GM21786 (cell line): ENCODE measurements around the gene MTHFR.

Experiments used
- ATAC-seq: cut with Tn5 transposase; IDR thresholded peaks from one replicate; pipeline ENCODE4 v1.9.1; 2021; ENCODE audit not compliant: unreplicated experiment

Gene MTHFR

GRCh38 chr1:11799099-11799498, 6.7 kb downstream of the MTHFR start:
- ATAC-seq = no peak

DNA sequence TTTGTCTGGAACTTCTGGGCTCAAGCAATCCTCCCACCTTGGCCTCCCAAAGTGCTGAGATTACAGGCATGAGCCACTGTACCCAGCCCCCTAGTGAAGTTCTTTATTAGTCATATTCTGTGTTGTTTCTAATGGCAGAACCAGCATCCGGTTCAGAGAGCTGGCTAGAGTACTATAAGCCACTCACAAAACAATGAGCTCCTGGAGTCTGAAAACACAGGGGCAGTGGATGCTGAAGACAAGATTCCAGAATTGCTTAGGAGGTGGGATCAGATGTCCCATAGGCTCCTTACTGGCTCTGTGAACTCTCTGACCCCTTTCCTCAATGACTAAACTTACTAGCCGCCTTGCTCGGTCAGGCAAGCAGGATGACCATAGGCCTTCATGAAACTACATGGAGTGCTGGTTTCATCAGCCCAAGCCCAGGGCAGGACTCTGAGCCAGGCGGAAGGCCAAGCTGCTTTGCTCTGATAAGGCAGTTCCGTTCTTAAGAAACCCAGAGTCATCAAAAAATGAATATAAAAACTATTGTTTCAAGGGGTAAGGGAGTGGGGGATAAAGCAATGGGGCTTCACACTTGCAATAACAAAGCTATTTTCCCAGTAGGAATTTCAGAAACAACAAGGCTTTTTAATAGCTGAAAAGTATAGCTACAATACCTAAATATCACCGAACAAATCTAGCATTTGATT, 8.1 kb downstream of the MTHFR start:
- ATAC-seq = no peak

DNA sequence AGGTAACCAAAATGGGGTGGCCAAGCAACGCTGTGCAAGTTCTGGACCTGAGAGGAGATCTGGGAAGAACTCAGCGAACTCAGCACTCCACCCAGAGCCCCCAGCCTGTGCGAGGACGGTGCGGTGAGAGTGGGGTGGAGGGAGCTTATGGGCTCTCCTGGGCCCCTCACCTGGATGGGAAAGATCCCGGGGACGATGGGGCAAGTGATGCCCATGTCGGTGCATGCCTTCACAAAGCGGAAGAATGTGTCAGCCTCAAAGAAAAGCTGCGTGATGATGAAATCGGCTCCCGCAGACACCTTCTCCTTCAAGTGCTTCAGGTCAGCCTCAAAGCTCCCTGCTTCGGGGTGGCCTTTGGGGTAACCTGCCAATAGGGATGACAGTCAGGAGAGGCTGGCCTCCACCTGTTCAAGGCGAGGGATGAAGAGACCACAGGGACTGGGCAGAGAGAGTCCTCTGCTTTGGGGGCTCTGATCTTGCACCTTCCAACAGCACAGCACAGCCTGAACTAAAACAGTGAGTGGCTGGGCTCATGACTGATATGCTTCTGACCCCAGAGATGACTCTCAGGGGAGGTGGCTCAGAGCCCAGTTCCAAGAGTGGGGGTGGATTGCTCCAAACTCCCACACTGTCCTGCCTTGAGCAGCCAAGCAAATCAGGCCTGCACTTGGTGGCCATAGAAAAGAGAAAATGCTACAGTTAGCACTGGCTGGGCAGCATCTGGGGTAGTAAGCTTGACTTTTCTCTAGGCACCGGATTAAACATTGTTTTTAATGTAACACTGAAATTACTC, 9.5 kb downstream of the MTHFR start:
- ATAC-seq = no peak

- no peak for ATAC-seq
Measured at GRCh38 chr1:11795238-11795890, 10.4 kb downstream of the MTHFR start.

GRCh38 chr1:11794446-11795237, 11.1 kb downstream of the MTHFR start:
- ATAC-seq = no peak

DNA sequence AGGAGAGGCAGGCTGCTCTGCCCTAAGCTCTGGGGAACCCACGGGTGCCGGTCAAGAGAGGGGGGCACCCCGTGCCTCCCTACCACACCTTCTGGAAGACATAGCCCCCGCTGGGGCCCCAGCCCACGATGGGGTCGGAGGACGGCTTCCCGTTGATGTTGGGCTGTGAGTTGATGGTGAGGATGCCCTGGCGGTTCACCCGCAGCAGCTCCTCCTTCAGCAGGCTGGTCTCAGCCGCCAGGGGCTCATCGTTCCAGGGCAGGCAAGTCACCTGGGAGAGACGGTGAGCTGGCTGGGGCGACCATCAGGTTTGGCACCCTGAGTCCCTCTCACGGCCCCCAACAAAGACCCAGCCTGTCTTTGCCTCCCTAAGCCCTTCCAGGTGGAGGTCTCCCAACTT, 11.9 kb downstream of the MTHFR start:
- no peak for ATAC-seq

DNA sequence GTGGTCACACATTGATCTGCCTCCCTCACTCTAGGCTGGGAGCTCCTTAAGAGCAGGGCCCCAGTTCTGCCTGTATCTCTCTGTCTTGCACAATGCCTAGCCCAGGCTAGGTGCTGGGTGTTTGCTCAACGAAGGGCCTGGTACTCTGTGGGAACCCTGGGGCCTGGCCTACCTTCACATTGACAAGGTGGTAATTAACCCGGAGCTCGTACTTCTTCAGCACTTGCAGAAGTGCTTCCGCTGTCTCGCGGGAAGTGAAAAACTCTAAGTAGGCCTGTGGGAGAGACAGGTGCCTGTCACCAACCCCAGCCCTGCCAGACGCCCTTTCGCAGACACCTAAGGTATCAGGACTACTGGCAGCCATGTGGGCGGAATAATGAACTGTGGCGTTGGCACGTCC, 13.7 kb downstream of the MTHFR start:
- no peak for ATAC-seq

DNA sequence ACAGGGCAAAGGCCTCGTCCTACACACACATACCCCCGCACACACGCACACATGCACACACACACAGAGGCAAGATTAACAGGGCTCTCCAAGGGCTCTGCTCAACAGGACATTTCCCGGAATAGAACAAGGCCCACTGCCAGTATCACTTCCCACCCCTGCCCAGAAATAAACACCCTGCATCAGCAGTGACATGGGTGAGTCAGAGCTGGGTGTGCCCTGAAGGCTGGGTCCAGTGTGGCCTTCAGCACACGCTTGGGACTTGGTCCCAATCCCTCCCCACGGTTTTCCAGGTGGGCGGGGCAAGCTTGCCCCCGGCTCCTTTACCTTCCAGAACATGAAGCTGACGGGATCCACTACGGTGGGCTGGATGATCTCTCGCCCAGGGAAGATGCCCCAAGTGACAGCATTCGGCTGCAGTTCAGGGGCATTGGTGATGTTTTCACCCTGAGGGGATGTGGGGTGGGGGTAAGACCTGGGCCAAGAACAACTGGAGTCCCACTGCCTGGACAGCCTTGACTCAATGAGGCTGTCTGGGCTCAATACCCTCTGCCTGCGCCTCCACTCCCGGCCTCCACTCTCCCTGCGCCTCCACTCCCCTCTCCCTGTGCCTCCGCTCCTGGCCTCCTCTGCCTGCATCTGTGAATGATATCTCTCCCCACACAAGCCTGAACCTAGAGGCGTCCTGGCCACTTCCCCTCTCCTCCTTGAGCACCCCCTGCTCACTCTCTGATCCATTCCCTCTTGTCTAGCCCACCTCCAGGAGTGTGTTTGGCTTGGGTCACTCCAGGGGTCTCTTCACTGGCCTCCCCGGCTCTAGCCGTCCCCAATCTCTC, 14.7 kb downstream of the MTHFR start:
- ATAC-seq = no peak

- ATAC-seq = no peak
Measured at GRCh38 chr1:11790101-11790879, 15.5 kb downstream of the MTHFR start.

DNA sequence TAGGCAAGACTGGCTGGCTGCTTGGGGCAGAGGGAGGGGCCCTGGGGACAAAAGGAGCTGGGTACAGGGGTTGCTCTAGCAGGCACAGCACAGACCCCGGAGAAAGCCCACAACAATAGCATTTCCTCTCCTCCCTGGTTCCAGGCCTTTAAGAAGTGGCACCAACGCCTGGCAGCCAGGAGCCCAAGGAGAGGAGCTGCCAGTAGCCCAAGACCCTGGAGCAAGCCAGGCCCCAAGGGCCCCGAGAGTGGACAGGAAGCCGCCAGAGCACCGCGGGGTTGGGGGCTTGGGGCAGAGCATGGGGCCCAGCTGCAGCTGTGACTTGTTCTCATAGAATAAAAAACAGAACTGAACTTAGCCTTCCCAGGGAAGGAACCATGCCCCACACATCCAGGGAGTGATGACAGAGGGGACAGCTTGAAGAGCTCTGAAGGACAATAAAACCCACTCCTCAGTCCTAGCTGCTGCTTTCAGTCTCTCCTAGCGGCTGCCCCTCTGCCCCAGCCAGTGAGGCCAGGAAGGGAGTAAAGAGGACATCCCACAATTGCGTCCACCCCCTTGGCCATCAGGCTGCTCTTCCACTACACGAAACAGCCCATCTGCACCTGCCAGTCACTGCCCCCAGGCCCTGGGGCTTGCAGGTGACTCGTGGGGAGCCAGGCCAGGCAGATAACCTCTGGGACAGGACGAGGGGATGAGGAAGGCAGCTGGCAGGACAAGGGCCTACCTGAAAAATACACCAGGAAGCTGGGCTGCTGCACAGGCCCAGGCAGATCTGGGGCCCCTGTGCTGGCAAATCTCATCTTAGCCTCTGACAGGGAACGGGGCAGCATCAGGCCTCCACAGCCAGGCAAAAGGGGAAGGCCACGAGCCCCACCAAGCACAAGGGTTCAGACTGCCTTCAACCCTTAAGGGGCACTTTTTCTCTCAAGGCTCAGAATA, 16.4 kb downstream of the MTHFR start:
- ATAC-seq = no peak

DNA sequence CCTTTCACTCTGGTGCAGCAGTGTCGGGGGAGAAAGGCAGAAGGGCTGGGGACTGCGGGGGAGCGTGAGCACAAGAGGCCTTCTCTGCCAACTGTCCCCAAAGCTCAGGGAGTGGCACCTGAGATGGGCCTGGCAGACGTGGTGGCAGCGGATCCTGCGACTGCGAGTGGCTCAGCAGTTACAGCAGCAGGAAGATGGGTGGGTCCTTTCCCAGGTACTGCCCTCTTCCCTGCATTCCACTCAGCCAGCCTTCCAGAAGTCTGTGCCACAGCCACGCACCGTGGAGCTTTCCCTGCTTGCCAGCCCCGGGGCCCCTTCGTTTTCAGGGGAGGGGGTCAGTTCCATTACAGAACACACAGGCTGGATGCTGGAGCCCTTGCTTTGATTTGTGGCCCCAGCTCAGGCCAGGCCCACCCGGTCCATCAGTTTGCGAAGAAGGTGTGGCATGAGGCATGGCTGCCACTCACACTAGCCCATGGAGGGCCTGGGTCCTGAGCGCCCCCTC, 17.2 kb downstream of the MTHFR start:
- ATAC-seq = no peak

DNA sequence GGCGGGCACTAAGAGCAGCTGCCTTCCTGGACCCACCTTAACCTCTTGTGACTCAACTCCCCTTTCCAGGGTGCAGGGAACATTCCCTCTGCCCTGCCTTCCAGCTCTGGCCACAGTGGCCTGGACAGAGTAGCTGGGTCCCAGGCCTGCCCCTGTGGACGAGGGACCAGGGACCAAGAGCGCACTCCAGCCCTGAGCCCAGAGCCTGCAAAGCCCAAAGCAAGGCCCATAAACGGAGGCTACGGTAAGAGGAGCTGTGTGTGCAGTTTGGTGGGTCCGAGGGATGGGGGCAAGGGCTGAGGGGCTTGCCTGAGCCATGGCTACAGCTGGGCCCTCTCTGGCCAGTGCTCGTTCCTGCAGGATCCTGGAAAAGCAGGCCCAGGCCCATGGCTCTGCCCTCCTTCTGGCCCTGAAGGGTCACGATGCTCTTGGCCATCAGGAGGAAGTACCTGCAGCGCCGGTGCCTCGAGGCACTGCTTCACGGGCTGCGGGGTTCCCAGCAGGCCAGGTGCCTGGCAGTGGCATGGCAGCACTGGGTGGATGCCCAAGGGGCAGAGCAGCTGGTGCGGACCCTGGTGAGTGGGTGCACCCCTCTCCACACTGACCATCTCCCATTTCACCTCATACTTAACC, 17.8 kb downstream of the MTHFR start:
- no peak for ATAC-seq

- ATAC-seq = no peak
Measured at GRCh38 chr1:11787251-11787803, 18.4 kb downstream of the MTHFR start.

GRCh38 chr1:11786168-11786567, 19.6 kb downstream of the MTHFR start:
- ATAC-seq = no peak

GRCh38 chr1:11784993-11785769, 20.6 kb downstream of the MTHFR start:
- no peak for ATAC-seq

- no peak for ATAC-seq
Measured at GRCh38 chr1:11784256-11784992, 21.3 kb downstream of the MTHFR start.
